Prostate gland (tissue), 2 donors: ENCODE results near the gene WDR64.

Experiments
- POLR2A ChIP-seq: fragments of 450-650 bp; IDR thresholded peaks from one replicate; pipeline ENCODE4 v1.6.1; 2016; ENCODE audit warnings: antibody characterized with exemption, mild to moderate bottlenecking
- TF ChIP-seq, protein P1 (sequence below), 4 experiments: fragments of 200-600 bp in 2 of 4; fragments of 450-650 bp in 2 of 4; sonication (generic) in 2 of 4; IDR thresholded peaks; 1 replicate in 3 of 4; 2 replicates in 1 of 4; pipeline ENCODE4 v1.5.1; 2016 to 2019; ENCODE audit warnings: antibody characterized with exemption in 4 of 4, mild to moderate bottlenecking in 2 of 4, moderate library complexity in 2 of 4

DNA sequence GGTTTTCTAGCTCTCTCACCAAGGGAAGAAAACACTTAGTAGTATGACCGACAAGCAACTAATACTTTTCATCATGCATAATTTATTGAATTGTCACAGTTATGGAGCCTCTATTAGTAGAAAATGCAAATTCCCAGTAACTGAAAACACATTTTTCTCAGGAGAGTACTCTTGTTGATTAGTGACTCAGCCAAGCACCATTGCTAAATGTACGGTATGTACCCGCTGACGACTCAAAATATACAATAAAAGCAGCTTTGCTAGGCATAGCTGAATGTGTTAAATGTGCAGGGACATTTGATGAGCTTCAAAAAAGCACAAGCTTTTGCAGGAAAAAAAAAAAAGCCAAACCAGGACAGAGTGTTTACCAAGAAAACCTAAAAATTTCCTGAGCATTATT, 63.9 kb downstream of the WDR64 start:
- TF ChIP-seq, protein P1, sequence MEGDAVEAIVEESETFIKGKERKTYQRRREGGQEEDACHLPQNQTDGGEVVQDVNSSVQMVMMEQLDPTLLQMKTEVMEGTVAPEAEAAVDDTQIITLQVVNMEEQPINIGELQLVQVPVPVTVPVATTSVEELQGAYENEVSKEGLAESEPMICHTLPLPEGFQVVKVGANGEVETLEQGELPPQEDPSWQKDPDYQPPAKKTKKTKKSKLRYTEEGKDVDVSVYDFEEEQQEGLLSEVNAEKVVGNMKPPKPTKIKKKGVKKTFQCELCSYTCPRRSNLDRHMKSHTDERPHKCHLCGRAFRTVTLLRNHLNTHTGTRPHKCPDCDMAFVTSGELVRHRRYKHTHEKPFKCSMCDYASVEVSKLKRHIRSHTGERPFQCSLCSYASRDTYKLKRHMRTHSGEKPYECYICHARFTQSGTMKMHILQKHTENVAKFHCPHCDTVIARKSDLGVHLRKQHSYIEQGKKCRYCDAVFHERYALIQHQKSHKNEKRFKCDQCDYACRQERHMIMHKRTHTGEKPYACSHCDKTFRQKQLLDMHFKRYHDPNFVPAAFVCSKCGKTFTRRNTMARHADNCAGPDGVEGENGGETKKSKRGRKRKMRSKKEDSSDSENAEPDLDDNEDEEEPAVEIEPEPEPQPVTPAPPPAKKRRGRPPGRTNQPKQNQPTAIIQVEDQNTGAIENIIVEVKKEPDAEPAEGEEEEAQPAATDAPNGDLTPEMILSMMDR (IDR thresholded peaks at IDR 0.05): no peak
- no peak for TF ChIP-seq POLR2A
